Measurements from ENCODE around the gene C6orf118.

C6orf118 gene

GRCh38 chr6:165272585-165272984 lies 36.8 kb downstream of the C6orf118 start:
- Mint-ChIP-seq H3K27me3 (no peaks in the 10 kb centered on the region), H3K36me3 (no peaks in the 10 kb centered on the region), H3K27ac (no peak overlapping the region), H3K4me3 (no peak overlapping the region), H3K4me1 (no peaks in the 10 kb centered on the region), H3K9me3 (peaks cover 14% of the 10 kb centered on the region)
- CTCF ChIA-PET: no interaction called here
- DNase-seq: no peak

GRCh38 chr6:165268987-165269386 lies 40.4 kb downstream of the C6orf118 start:
- no peak for DNase-seq
- Mint-ChIP-seq H3K27me3 (no peaks in the 10 kb centered on the region), H3K9me3 (peaks cover 15% of the 10 kb centered on the region), H3K4me1 (no peaks in the 10 kb centered on the region), H3K27ac (no peak overlapping the region), H3K36me3 (no peaks in the 10 kb centered on the region), H3K4me3 (no peak overlapping the region)
- CTCF ChIA-PET: no interaction called here

- no peaks in the 10 kb centered on the region for H3K27me3 Mint-ChIP-seq
- no peak for DNase-seq
- no peak overlapping the region for H3K27ac Mint-ChIP-seq
- H3K4me1 Mint-ChIP-seq: no peaks in the 10 kb centered on the region
- H3K9me3 Mint-ChIP-seq: peaks cover 16% of the 10 kb centered on the region
- no peaks in the 10 kb centered on the region for H3K36me3 Mint-ChIP-seq
- no peak overlapping the region for H3K4me3 Mint-ChIP-seq
- CTCF ChIA-PET: no interaction called here
These were observed 42.8 kb downstream of the C6orf118 start for GRCh38 chr6:165266621-165267020.

- Mint-ChIP-seq H3K27me3 (no peaks in the 10 kb centered on the region), H3K4me3 (no peak overlapping the region), H3K9me3 (peaks cover 16% of the 10 kb centered on the region), H3K4me1 (no peaks in the 10 kb centered on the region), H3K27ac (no peak overlapping the region), H3K36me3 (no peaks in the 10 kb centered on the region)
- CTCF ChIA-PET: no interaction called here
- DNase-seq: no peak
These were observed 43.2 kb downstream of the C6orf118 start for GRCh38 chr6:165266191-165266590.

GRCh38 chr6:165260462-165260861 lies 48.9 kb downstream of the C6orf118 start:
- H3K9me3 Mint-ChIP-seq: peaks cover 29% of the 10 kb centered on the region
- no peak for DNase-seq
- no peaks in the 10 kb centered on the region for H3K4me1 Mint-ChIP-seq
- H3K4me3 Mint-ChIP-seq: no peak overlapping the region
- no peaks in the 10 kb centered on the region for H3K27me3 Mint-ChIP-seq
- CTCF ChIA-PET: no interaction called here
- H3K27ac Mint-ChIP-seq: no peak overlapping the region
- no peaks in the 10 kb centered on the region for H3K36me3 Mint-ChIP-seq

- Mint-ChIP-seq H3K4me3 (no peak overlapping the region), H3K27ac (no peak overlapping the region), H3K36me3 (no peaks in the 10 kb centered on the region), H3K27me3 (no peaks in the 10 kb centered on the region), H3K9me3 (peaks cover 5% of the 10 kb centered on the region), H3K4me1 (no peaks in the 10 kb centered on the region)
- DNase-seq: no peak
- CTCF ChIA-PET: no interaction called here
These were observed 59.6 kb downstream of the C6orf118 start for GRCh38 chr6:165249808-165250207.

GRCh38 chr6:165245701-165246100 lies 63.7 kb downstream of the C6orf118 start:
- Mint-ChIP-seq H3K27ac (no peak overlapping the region), H3K4me3 (no peak overlapping the region), H3K27me3 (no peaks in the 10 kb centered on the region), H3K4me1 (no peaks in the 10 kb centered on the region), H3K9me3 (peaks cover 10% of the 10 kb centered on the region), H3K36me3 (no peaks in the 10 kb centered on the region)
- DNase-seq: no peak
- CTCF ChIA-PET: no interaction called here

GRCh38 chr6:165245287-165245686 lies 64.1 kb downstream of the C6orf118 start:
- Mint-ChIP-seq H3K4me1 (no peaks in the 10 kb centered on the region), H3K9me3 (peaks cover 12% of the 10 kb centered on the region), H3K27ac (no peak overlapping the region), H3K36me3 (no peaks in the 10 kb centered on the region), H3K27me3 (no peaks in the 10 kb centered on the region), H3K4me3 (no peak overlapping the region)
- DNase-seq: no peak
- CTCF ChIA-PET: no interaction called here

GRCh38 chr6:165244524-165245247 lies 64.7 kb downstream of the C6orf118 start:
- Mint-ChIP-seq H3K27ac (no peak overlapping the region), H3K4me3 (no peak overlapping the region), H3K9me3 (peaks cover 11% of the 10 kb centered on the region), H3K36me3 (no peaks in the 10 kb centered on the region), H3K4me1 (no peaks in the 10 kb centered on the region), H3K27me3 (no peaks in the 10 kb centered on the region)
- DNase-seq: no peak
- CTCF ChIA-PET: no interaction called here

GRCh38 chr6:165243801-165244200 lies 65.6 kb downstream of the C6orf118 start:
- DNase-seq: no peak
- Mint-ChIP-seq H3K4me3 (no peak overlapping the region), H3K4me1 (no peaks in the 10 kb centered on the region), H3K9me3 (peaks cover 7% of the 10 kb centered on the region), H3K27ac (no peak overlapping the region), H3K27me3 (no peaks in the 10 kb centered on the region), H3K36me3 (no peaks in the 10 kb centered on the region)
- CTCF ChIA-PET: interaction anchor here (0.6 kb wide), 1 partner anchor 891 kb away, joined by 3 read pairs; no protein-coding TSS in a partner anchor

- Mint-ChIP-seq H3K27me3 (no peaks in the 10 kb centered on the region), H3K4me1 (no peaks in the 10 kb centered on the region), H3K36me3 (no peaks in the 10 kb centered on the region), H3K27ac (no peak overlapping the region), H3K9me3 (peaks cover 26% of the 10 kb centered on the region), H3K4me3 (no peak overlapping the region)
- CTCF ChIA-PET: no interaction called here
- no peak for DNase-seq
These were observed 73.1 kb downstream of the C6orf118 start for GRCh38 chr6:165236326-165236725.

- no peaks in the 10 kb centered on the region for H3K4me1 Mint-ChIP-seq
- H3K27me3 Mint-ChIP-seq: no peaks in the 10 kb centered on the region
- no peak overlapping the region for H3K4me3 Mint-ChIP-seq
- no peak overlapping the region for H3K27ac Mint-ChIP-seq
- DNase-seq: no peak
- H3K9me3 Mint-ChIP-seq: peaks cover 34% of the 10 kb centered on the region
- H3K36me3 Mint-ChIP-seq: no peaks in the 10 kb centered on the region
- CTCF ChIA-PET: no interaction called here
These were observed 76.5 kb downstream of the C6orf118 start for GRCh38 chr6:165232731-165233488.

- H3K4me3 Mint-ChIP-seq: no peak overlapping the region
- CTCF ChIA-PET: interaction anchor here (1.2 kb wide), 1 partner anchor 13 kb away, joined by 3 read pairs; no protein-coding TSS in a partner anchor
- H3K4me1 Mint-ChIP-seq: no peaks in the 10 kb centered on the region
- H3K27ac Mint-ChIP-seq: no peak overlapping the region
- no peaks in the 10 kb centered on the region for H3K27me3 Mint-ChIP-seq
- H3K9me3 Mint-ChIP-seq: peaks cover 27% of the 10 kb centered on the region
- DNase-seq: no peak
- H3K36me3 Mint-ChIP-seq: no peaks in the 10 kb centered on the region
These were observed 77.5 kb downstream of the C6orf118 start for GRCh38 chr6:165231581-165232561.

- DNase-seq: no peak
- CTCF ChIA-PET: interaction anchor here (1.2 kb wide), 1 partner anchor 12 kb away, joined by 3 read pairs; no protein-coding TSS in a partner anchor
- Mint-ChIP-seq H3K9me3 (peaks cover 32% of the 10 kb centered on the region), H3K4me1 (no peaks in the 10 kb centered on the region), H3K4me3 (no peak overlapping the region), H3K27me3 (no peaks in the 10 kb centered on the region), H3K27ac (no peak overlapping the region), H3K36me3 (no peaks in the 10 kb centered on the region)
These were observed 78.2 kb downstream of the C6orf118 start for GRCh38 chr6:165231177-165231576.
